ENCODE measurements around the gene FOXP1.

GRCh38 chr3:71217640-71218222 is 365.8 kb downstream of the FOXP1 start:
- no peak for TF ChIP-seq CTCF (IDR thresholded peaks at IDR 0.05; ENCODE audit: insufficient read depth, low read length, poor library complexity, severe bottlenecking)
- TF ChIP-seq EZH2phosphoT487 (conservative IDR thresholded peaks at IDR 0.05; ENCODE audit: low read length), result no peak

Data from SU-DHL-6 (cell line).